ENCODE results near the gene AGMAT. TPM values are rescaled to one million over a fixed set of nuclear protein-coding genes. Genes with fewer than 3 reads are reported as not detected.

Gene AGMAT
- total and polyA plus RNA-seq, 9 of the 15 experiments (the other 6 are each of a cell fraction or from before 2014, with no cell fraction given): not detected

- WGBS (ENCODE audit: insufficient coverage, low coverage, missing lambda C conversion rate): 97% methylated on average over 4 of the region's 4 CpGs
- Histone ChIP-seq H3K9me1 (ENCODE audit: control insufficient read depth, insufficient read depth, low read length) (no peaks in the 10 kb centered on the region), H3K79me2 (ENCODE audit: control insufficient read depth, insufficient read depth, low read length) (no peaks in the 10 kb centered on the region), H3K4me3 (no peak overlapping the region), H4K20me1 (replicated peaks; ENCODE audit: control insufficient read depth, insufficient read depth, low read length) (no peaks in the 10 kb centered on the region), H3K27me3 (ENCODE audit: control insufficient read depth in 2 of 2, insufficient read depth in 2 of 2, low read length in 2 of 2) (no peaks in the 10 kb centered on the region), H3K9ac (ENCODE audit: insufficient read depth in 1 of 2, low read depth in 2 of 2, low read length in 2 of 2) (no peak overlapping the region), H3K4me2 (ENCODE audit: insufficient read depth, low read length) (no peak overlapping the region), H3K4me1 (replicated peaks in 1 of 2; ENCODE audit: control insufficient read depth in 2 of 2, insufficient read depth in 2 of 2, low read length in 2 of 2) (peaks cover 16 to 37% of the 10 kb centered on the region in 2 experiments), H2AFZ (ENCODE audit: low read depth, low read length) (no peak overlapping the region), H3K27ac (ENCODE audit: extremely low read depth, low read depth, low read length) (peak overlapping the region; percentile 9; the same call in 1 of the 3 replicates), H3K9me3 (replicated peaks; ENCODE audit: control insufficient read depth, insufficient read depth, low read depth, low read length) (no peaks in the 10 kb centered on the region), H3K36me3 (ENCODE audit: control insufficient read depth, insufficient read depth, low read length) (peaks cover 78% of the 10 kb centered on the region)
- POLR2A ChIA-PET: interaction anchor here (2.0 to 2.1 kb wide), 2 partner anchors 13 to 15 kb away, joined by 7 read pairs; partner anchors contain the start of gene DNAJC16
- DNase-seq (ENCODE audit: extremely low read depth in 1 of 4, low spot score in 3 of 4) (no peak), ATAC-seq (no peak), FAIRE-seq (no peak)
- CTCF ChIA-PET (ENCODE audit: low intra/inter-chr PET ratio): no interaction called here
- in situ Hi-C loops (cut with MboI): no loop called here
- BruUV-seq (replicated peaks): no TSS peak
- intact Hi-C loops (cut with micrococcal nuclease): loop anchor here (5.0 kb wide), 1 partner anchor 81 kb away; no protein-coding TSS in a partner anchor
- TF ChIP-seq BRF1 (IDR thresholded peaks at IDR 0.05; ENCODE audit: borderline replicate concordance, extremely low read depth, insufficient read length) (no peak), KDM1A (IDR thresholded peaks at IDR 0.05) (peak; percentile 8 to 37; a peak in 1 of 4 replicates), ZNF511 (CRISPR knock-in tag; IDR thresholded peaks at IDR 0.05) (no peak), FOXK2 (conservative IDR thresholded peaks at IDR 0.05 in 1 of 2, IDR thresholded peaks at IDR 0.05 in 1 of 2; ENCODE audit: low read depth in 2 of 2) (no peak), ZFP30 (CRISPR knock-in tag; IDR thresholded peaks at IDR 0.05; ENCODE audit: borderline replicate concordance) (no peak), RBM25 (IDR thresholded peaks at IDR 0.05; ENCODE audit: low read depth, low read length, severe bottlenecking) (peak; percentile 73), MTF1 (CRISPR knock-in tag; IDR thresholded peaks at IDR 0.05; ENCODE audit: borderline replicate concordance) (no peak), ZNF280B (CRISPR knock-in tag; IDR thresholded peaks at IDR 0.05) (no peak), LCOR (CRISPR knock-in tag; IDR thresholded peaks at IDR 0.05) (no peak), ZNF785 (CRISPR knock-in tag; IDR thresholded peaks at IDR 0.05) (no peak), TSHZ1 (CRISPR knock-in tag; IDR thresholded peaks at IDR 0.05) (no peak), RFX1 (IDR thresholded peaks at IDR 0.05) (no peak), TCF15 (CRISPR knock-in tag; IDR thresholded peaks at IDR 0.05) (no peak), CBFB (CRISPR knock-in tag; IDR thresholded peaks at IDR 0.05) (no peak), EHMT2 (IDR thresholded peaks at IDR 0.05) (no peak), PTRF (tag; IDR thresholded peaks at IDR 0.05) (no peak), NRF1 (conservative IDR thresholded peaks at IDR 0.05 in 1 of 2, IDR thresholded peaks at IDR 0.05 in 1 of 2) (no peak)
These were observed 43.5 kb downstream of the AGMAT start for GRCh38 chr1:15541231-15541792.

Data from K562 (cell line).